Measurements from ENCODE around the gene SLC22A9.

DNA sequence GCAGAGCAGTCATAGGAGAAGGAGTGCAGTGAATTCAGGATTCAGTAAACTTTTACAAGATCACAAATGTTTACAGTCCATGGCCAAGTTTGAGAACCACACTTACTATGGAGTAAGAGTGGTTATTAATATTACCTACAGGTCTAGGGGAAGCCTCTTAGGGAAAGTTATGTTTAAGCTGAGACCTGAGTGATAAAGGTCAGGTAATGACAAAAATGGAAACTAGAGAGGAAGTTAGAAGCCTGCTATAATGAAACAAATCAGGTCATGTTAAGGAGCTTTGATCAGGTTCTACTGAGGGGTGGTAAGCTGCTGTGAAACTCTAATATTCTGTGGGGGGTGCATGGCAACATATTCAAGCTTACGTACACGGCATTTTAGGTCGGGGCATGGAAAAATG, 32.5 kb upstream of the SLC22A9 start:
- TF ChIP-seq, protein P1, sequence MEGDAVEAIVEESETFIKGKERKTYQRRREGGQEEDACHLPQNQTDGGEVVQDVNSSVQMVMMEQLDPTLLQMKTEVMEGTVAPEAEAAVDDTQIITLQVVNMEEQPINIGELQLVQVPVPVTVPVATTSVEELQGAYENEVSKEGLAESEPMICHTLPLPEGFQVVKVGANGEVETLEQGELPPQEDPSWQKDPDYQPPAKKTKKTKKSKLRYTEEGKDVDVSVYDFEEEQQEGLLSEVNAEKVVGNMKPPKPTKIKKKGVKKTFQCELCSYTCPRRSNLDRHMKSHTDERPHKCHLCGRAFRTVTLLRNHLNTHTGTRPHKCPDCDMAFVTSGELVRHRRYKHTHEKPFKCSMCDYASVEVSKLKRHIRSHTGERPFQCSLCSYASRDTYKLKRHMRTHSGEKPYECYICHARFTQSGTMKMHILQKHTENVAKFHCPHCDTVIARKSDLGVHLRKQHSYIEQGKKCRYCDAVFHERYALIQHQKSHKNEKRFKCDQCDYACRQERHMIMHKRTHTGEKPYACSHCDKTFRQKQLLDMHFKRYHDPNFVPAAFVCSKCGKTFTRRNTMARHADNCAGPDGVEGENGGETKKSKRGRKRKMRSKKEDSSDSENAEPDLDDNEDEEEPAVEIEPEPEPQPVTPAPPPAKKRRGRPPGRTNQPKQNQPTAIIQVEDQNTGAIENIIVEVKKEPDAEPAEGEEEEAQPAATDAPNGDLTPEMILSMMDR (IDR thresholded peaks at IDR 0.05) = no peak
- no peak for TF ChIP-seq POLR2A (IDR thresholded peaks at IDR 0.05)

All from uterus (tissue), 2 donors.